ENCODE data around the gene MAPRE2. TPM values are rescaled to one million over a fixed set of nuclear protein-coding genes. Genes with fewer than 3 reads are reported as not detected.

Gene MAPRE2
- total RNA-seq, 1 experiment from 2014 or later, result 12.0 TPM

GRCh38 chr18:35172009-35172408 lies 130.8 kb downstream of the MAPRE2 start:
- DNase-seq (ENCODE audit: extremely low read depth, low read depth), result no peak

GRCh38 chr18:35172451-35173035 lies 131.3 kb downstream of the MAPRE2 start:
- DNase-seq (ENCODE audit: extremely low read depth, low read depth), result no peak

- DNase-seq (ENCODE audit: extremely low read depth, low read depth), result no peak
Measured at GRCh38 chr18:35174093-35174731, 133.0 kb downstream of the MAPRE2 start.

GRCh38 chr18:35174745-35175144 lies 133.5 kb downstream of the MAPRE2 start:
- no peak for DNase-seq (ENCODE audit: extremely low read depth, low read depth)

- no peak for DNase-seq (ENCODE audit: extremely low read depth, low read depth)
Measured at GRCh38 chr18:35176925-35177324, 135.7 kb downstream of the MAPRE2 start.

GRCh38 chr18:35178260-35178659 lies 137.0 kb downstream of the MAPRE2 start:
- DNase-seq (ENCODE audit: extremely low read depth, low read depth), result no peak

GRCh38 chr18:35179906-35180305 lies 138.7 kb downstream of the MAPRE2 start:
- no peak for DNase-seq (ENCODE audit: extremely low read depth, low read depth)

- DNase-seq (ENCODE audit: extremely low read depth, low read depth), result no peak
Measured at GRCh38 chr18:35180455-35180854, 139.2 kb downstream of the MAPRE2 start.

GRCh38 chr18:35182151-35182550 lies 140.9 kb downstream of the MAPRE2 start:
- DNase-seq (ENCODE audit: extremely low read depth, low read depth), result no peak

GRCh38 chr18:35183886-35184285 lies 142.7 kb downstream of the MAPRE2 start:
- DNase-seq (ENCODE audit: extremely low read depth, low read depth), result no peak

GRCh38 chr18:35185771-35186170 lies 144.6 kb downstream of the MAPRE2 start:
- no peak for DNase-seq (ENCODE audit: extremely low read depth, low read depth)

- DNase-seq (ENCODE audit: extremely low read depth, low read depth), result no peak
Measured at GRCh38 chr18:35186291-35187034, 145.2 kb downstream of the MAPRE2 start.

GRCh38 chr18:35189510-35189909 lies 148.3 kb downstream of the MAPRE2 start:
- DNase-seq (ENCODE audit: extremely low read depth, low read depth), result no peak

GRCh38 chr18:35190948-35191697 lies 149.9 kb downstream of the MAPRE2 start:
- DNase-seq (ENCODE audit: extremely low read depth, low read depth), result no peak

- no peak for DNase-seq (ENCODE audit: extremely low read depth, low read depth)
Measured at GRCh38 chr18:35191698-35192025, 150.4 kb downstream of the MAPRE2 start.

GRCh38 chr18:35192415-35192814 lies 151.2 kb downstream of the MAPRE2 start:
- no peak for DNase-seq (ENCODE audit: extremely low read depth, low read depth)

Small RNA genes within 50 kb of the gene (small RNA-seq; reads per million reads assigned to genes)
- gene AC015967.2, result 0 reads per million in 2 experiments

Other genes with a start within 250 kb of the MAPRE2 start
- gene ZNF397, start 199.6 kb downstream of the MAPRE2 start, total RNA-seq (2014; rRNA removed; shearing (Covaris generic)), result 13.8 and 15.9 TPM in 2 replicates
- 6.3 and 8.1 TPM in 2 replicates for gene ZSCAN30, start 248.8 kb downstream of the MAPRE2 start, total RNA-seq (2014; rRNA removed; shearing (Covaris generic))

Data from NCI-H460 (cell line).